HL-60 (cell line): ENCODE measurements around the gene PKP4.

ENCODE experiments used
- GABPA ChIP-seq: IDR thresholded peaks from 2 replicates; pipeline ENCODE4 v1.6.1; 2012; ENCODE audit warnings: low read depth
- TF ChIP-seq, protein P1 (sequence below): IDR thresholded peaks from one replicate; pipeline ENCODE4 v1.5.1; 2011; ENCODE audit warnings: low read length, control low read depth, inconsistent platforms; ENCODE audit not compliant: insufficient read depth

DNA sequence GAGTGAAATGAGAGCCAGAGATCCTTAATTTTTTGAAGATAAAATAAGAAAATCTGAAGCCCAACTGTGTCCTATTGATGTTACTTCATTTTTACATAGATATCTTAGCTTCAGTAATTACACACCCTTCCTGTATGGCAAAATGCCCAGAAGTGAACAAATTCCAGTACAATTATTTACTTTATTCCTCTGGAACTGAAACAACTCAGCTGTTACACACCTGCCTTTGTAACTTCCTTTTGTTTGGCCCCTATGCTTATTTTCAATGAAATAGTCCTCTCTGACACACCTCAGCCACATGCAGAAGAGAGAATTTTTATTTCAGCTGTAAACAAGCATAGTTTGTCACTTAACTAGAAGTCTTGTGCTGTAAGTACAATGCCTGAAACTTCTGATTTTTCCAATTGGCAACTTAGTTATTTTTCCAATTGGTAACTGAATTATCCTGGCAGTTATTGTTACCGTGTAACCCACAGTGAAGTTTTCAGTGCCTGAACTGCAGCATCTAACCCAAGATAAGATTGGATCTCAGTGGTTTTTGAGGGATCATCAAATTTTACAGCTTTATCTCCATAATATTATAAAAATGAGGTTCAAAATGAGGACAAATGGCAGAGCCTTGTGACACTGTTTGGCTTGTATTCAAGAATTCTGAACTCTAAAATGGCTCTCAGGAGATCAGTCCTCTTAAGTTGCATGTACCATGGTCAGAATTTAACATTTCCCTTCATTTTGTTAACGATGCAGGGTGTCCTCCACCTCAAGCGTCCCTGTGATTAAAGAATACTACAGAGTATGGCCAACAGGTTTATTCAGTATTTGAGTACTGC, 82.6 kb downstream of the PKP4 start:
- TF ChIP-seq, protein P1, sequence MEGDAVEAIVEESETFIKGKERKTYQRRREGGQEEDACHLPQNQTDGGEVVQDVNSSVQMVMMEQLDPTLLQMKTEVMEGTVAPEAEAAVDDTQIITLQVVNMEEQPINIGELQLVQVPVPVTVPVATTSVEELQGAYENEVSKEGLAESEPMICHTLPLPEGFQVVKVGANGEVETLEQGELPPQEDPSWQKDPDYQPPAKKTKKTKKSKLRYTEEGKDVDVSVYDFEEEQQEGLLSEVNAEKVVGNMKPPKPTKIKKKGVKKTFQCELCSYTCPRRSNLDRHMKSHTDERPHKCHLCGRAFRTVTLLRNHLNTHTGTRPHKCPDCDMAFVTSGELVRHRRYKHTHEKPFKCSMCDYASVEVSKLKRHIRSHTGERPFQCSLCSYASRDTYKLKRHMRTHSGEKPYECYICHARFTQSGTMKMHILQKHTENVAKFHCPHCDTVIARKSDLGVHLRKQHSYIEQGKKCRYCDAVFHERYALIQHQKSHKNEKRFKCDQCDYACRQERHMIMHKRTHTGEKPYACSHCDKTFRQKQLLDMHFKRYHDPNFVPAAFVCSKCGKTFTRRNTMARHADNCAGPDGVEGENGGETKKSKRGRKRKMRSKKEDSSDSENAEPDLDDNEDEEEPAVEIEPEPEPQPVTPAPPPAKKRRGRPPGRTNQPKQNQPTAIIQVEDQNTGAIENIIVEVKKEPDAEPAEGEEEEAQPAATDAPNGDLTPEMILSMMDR = no peak
- no peak for TF ChIP-seq GABPA
